ACC112 (cell line): ENCODE measurements around the gene RSRC2.
"Not testable (repeated sequence)": the region's sequence is repeated elsewhere in the genome, so short reads cannot be mapped to it uniquely, and the experiment has no call there.

Experiments
- H2AFZ ChIP-seq: fragments of 200-600 bp; sonication (generic); one replicate; pipeline ENCODE4 v1.6.0; 2017; ENCODE audit warnings: antibody characterized with exemption, low read length; ENCODE audit not compliant: unreplicated experiment
- H3K27ac ChIP-seq: fragments of 200-600 bp; sonication (generic); 2 replicates; pipeline ENCODE4 v1.5.1; 2014; ENCODE audit warnings: low read depth, mild to moderate bottlenecking, antibody characterized with exemption, low read length, moderate library complexity
- H3K27me3 ChIP-seq: fragments of 200-600 bp; sonication (generic); 2 replicates; pipeline ENCODE4 v1.6.1; 2014; ENCODE audit warnings: mild to moderate bottlenecking, antibody characterized with exemption, low read length, moderate library complexity, mixed read lengths; ENCODE audit not compliant: insufficient read depth
- H3K36me3 ChIP-seq: fragments of 200-600 bp; sonication (generic); 2 replicates; pipeline ENCODE4 v1.6.1; 2016; ENCODE audit warnings: mild to moderate bottlenecking, antibody characterized with exemption, low read length, moderate library complexity, mixed read lengths; ENCODE audit not compliant: insufficient read depth
- H3K4me1 ChIP-seq: fragments of 200-600 bp; sonication (generic); one replicate; pipeline ENCODE4 v1.6.1; 2016; ENCODE audit warnings: low read length, mixed read lengths; ENCODE audit not compliant: insufficient read depth, unreplicated experiment, control insufficient read depth
- H3K4me3 ChIP-seq: fragments of 200-600 bp; sonication (generic); 2 replicates; pipeline ENCODE4 v1.5.1; 2014; ENCODE audit warnings: mild to moderate bottlenecking, low read depth, low read length
- H3K79me2 ChIP-seq: fragments of 200-600 bp; sonication (generic); one replicate; pipeline ENCODE4 v1.6.0; 2016; ENCODE audit warnings: low read length; ENCODE audit not compliant: control insufficient read depth, unreplicated experiment, insufficient read depth

RSRC2 gene

DNA sequence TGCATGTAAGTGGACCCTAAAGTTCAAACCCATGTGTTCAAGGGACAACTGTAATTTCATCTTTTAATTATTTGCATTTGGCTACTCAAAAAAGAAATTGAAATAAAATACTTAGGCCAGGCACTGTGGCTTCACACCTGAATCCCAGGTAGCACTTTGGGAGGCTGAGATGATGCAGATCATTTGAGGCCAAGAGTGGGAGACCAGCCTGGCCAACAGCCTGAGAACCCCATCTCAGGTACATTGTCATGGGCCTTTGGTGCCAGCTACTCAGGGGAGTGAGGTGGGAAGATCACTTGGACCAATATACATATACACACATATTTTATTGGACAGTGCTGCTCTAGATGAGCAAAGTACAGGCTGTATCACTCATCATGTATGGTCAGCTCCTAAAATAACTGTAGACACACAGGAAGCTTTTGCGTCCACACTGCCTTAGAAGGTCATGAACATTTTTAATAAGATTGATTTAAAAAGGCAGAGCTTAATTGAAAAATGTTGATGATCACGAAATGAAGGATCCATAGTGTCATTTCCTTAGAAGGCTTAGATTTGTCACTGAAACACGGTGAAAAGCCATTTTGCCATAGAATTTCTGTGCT is 23.5 kb downstream of the RSRC2 start:
- Histone ChIP-seq H3K27me3 (no peaks in the 10 kb centered on the region), H3K36me3 (peaks cover 29% of the 10 kb centered on the region), H3K4me3 (no peak overlapping the region), H3K27ac (no peak overlapping the region), H3K79me2 (peaks cover 20% of the 10 kb centered on the region), H3K4me1 (peaks cover 7% of the 10 kb centered on the region), H2AFZ (no peak overlapping the region)

DNA sequence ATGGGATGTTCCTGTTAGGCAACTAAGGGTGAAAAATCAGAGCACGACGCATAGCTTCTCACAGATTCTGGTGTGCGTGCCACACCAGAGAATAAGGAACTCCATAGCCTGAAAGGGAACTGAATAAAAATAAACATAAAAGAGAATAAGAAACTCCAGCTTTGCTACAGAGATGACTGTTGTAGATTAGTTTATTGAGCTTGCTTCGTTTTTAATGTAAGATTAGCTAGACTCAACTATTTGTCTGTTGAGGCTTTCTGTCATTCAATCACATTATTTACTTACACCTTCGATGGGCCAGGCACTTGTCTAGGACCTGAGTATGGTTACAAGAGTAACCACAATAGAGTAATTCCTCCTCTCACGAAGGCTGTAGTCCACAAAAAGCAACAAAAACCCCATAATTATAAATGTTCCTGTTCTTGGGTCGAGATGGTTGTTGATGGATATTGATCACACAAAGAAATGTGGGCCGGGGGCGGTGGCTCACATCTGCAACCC is 25.2 kb downstream of the RSRC2 start:
- H3K27ac ChIP-seq, result peak overlapping the region; percentile 98
- H3K4me3 ChIP-seq, result peak overlapping the region; percentile 100
- H3K4me1 ChIP-seq, result peaks cover 12% of the 10 kb centered on the region
- H3K27me3 ChIP-seq, result no peaks in the 10 kb centered on the region
- peaks cover 27% of the 10 kb centered on the region for H3K36me3 ChIP-seq
- peaks cover 37% of the 10 kb centered on the region for H3K79me2 ChIP-seq
- H2AFZ ChIP-seq, result no peak overlapping the region

DNA sequence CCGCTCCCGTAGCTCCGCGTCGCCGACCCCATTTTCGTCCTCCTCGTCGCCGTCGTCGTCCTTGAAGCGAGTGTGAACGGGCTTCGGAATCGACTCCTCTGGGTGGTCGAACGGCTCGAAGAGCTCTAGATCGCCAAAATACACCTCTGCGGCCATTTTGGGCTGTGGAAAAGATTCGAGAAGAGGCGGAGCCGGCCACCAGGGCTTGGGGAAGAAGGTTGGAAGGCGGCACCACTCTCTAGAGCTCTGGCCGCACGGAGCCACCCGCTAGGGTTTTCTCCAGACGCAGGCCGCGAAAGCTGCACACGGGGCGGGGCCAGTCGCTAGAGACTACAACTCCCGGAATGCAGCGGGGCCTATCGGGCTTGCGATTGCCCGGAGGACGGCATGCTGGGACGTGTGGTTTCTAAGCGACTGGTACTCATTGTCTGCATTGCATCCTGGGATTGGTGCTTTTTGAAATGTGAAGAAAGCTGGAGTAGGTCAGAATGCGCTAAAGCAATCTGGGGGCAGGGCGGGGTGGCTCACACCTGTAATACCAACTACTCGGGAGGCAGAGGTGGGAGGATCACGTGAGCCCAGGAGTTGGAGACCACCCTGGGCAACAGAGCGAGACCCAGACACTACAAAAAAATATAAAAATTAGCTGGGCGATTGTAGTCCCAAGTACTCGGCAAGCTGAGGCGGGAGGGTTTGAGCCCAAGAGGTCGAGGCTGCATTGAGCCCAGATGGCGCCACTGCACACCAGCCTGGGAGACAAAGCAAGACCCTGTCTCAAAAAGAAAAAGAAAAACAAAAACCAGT is 25.8 kb downstream of the RSRC2 start, which contains the start of gene ZCCHC8:
Gene ZCCHC8 (minus strand): TSS at position 248 of the 804 bp plus-strand sequence. CDS start 92 bp downstream, at position 156.
- no peaks in the 10 kb centered on the region for H3K27me3 ChIP-seq
- H3K27ac ChIP-seq, result peak within 1 kb of the TSS; percentile 98
- peaks cover 12% of the 10 kb centered on the region for H3K4me1 ChIP-seq
- peak within 1 kb of the TSS; percentile 100 for H3K4me3 ChIP-seq
- peak within 1 kb of the TSS; percentile 91 for H2AFZ ChIP-seq
- peaks cover 39% of the 10 kb centered on the region for H3K79me2 ChIP-seq
- peaks cover 24% of the 10 kb centered on the region for H3K36me3 ChIP-seq

GRCh38 chr12:122499991-122500684 is 26.6 kb downstream of the RSRC2 start:
- Histone ChIP-seq H3K79me2 (peaks cover 45% of the 10 kb centered on the region), H3K27ac (peak overlapping the region; percentile 98), H3K4me3 (peak overlapping the region; percentile 100), H3K4me1 (peaks cover 12% of the 10 kb centered on the region), H2AFZ (peak overlapping the region; percentile 91), H3K27me3 (no peaks in the 10 kb centered on the region), H3K36me3 (peaks cover 20% of the 10 kb centered on the region)

DNA sequence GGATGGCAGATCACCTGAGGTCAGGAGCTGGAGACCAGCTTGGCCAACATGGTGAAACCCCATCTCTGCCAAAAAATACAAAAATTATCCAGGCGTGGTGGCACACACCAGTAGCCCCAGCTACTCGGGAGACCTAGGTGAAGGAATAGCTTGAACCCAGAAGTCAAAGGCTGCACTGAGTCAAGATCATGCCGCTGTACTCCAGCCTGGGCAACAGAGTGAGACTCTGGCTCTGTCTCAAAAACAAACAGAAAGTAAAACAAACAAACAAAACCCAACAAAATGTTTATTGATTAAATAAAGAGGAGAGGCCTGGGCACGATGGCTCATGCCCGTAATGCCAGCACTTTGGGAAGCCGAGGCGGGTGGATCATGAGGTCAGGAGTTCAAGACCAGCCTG is 31.5 kb downstream of the RSRC2 start:
- Histone ChIP-seq H3K4me3 (no peak overlapping the region), H3K27me3 (no peaks in the 10 kb centered on the region), H3K4me1 (peaks cover 12% of the 10 kb centered on the region), H3K79me2 (peaks cover 60% of the 10 kb centered on the region), H3K36me3 (peaks cover 31% of the 10 kb centered on the region), H3K27ac (no peak overlapping the region), H2AFZ (no peak overlapping the region)

DNA sequence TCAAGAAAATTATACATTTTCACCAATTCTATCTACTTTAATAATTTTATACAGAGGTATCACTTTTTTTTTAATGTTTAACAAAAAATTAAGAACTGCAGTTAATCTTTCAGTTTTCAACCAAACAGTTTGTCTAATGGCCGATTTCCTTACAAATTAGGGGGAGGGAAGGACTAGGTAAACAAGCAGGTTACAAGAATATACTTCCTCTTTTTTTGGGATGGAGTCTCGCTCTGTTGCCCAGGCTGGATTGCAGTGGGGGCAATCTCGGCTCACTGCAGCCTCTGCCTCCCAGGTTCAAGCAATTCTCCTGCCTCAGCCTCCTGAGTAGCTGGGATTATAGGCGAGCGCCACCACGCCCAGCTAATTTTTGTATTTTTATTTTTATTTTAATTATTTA is 33.5 kb downstream of the RSRC2 start:
- Histone ChIP-seq H3K36me3 (peaks cover 37% of the 10 kb centered on the region), H3K79me2 (peaks cover 39% of the 10 kb centered on the region)
- H3K4me1 ChIP-seq, result not testable (repeated sequence)

DNA sequence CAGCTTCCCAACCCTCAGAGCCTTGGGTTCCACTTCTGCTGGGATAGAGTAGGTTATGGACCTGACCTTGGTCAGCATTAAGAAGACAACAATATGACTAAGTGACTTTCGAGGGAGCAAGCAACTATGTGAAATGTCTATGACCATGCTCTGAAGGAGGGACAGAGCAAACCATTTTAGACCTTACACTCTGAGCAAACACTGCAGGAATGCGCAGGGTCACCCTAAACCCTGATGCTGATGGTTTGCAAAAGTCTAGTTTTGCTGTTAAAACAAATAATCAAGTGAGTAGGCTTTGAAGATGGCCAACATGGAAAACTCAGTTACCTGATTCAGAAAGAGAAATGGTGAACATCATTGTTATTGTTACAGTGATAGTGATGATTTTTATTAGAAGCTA is 34.7 kb downstream of the RSRC2 start:
- no peak overlapping the region for H3K4me3 ChIP-seq
- H3K79me2 ChIP-seq, result peaks cover 27% of the 10 kb centered on the region
- H3K27me3 ChIP-seq, result no peaks in the 10 kb centered on the region
- no peak overlapping the region for H3K27ac ChIP-seq
- H3K4me1 ChIP-seq, result no peaks in the 10 kb centered on the region
- H3K36me3 ChIP-seq, result peaks cover 39% of the 10 kb centered on the region
- H2AFZ ChIP-seq, result no peak overlapping the region

More for the DNA sequence above, 33.5 kb downstream of the RSRC2 start:
- not testable (repeated sequence) for H3K27ac ChIP-seq, H3K4me3 ChIP-seq, H3K27me3 ChIP-seq, H2AFZ ChIP-seq

- Histone ChIP-seq H3K27me3 (no peaks in the 10 kb centered on the region), H3K79me2 (peaks cover 9% of the 10 kb centered on the region), H3K4me1 (no peaks in the 10 kb centered on the region), H3K4me3 (no peak overlapping the region), H3K36me3 (peaks cover 35% of the 10 kb centered on the region), H3K27ac (no peak overlapping the region), H2AFZ (no peak overlapping the region)
These were observed 37.7 kb downstream of the RSRC2 start for GRCh38 chr12:122489038-122489437.

DNA sequence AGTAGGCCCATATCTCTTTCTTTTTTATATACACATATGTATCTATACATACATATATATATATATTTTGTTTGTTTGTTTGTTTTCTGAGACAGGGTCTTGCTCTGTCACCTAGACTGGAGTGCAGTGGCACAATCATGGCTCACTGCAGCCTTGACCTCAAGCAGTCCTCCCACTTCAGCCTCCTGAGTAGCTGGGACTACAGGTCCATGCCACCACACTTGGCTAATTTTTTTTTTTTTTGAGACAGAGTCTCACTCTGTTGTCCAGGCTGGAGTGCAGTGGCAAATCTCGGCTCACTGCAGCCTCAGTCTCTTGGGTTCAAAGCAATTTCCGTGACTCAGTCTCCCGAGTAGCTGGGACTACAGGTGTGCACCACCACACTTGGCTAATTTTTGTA is 38.9 kb downstream of the RSRC2 start:
- not testable (repeated sequence) for H3K27me3 ChIP-seq, H3K79me2 ChIP-seq, H3K27ac ChIP-seq, H2AFZ ChIP-seq, H3K4me3 ChIP-seq, H3K4me1 ChIP-seq
- peaks cover 33% of the 10 kb centered on the region for H3K36me3 ChIP-seq

DNA sequence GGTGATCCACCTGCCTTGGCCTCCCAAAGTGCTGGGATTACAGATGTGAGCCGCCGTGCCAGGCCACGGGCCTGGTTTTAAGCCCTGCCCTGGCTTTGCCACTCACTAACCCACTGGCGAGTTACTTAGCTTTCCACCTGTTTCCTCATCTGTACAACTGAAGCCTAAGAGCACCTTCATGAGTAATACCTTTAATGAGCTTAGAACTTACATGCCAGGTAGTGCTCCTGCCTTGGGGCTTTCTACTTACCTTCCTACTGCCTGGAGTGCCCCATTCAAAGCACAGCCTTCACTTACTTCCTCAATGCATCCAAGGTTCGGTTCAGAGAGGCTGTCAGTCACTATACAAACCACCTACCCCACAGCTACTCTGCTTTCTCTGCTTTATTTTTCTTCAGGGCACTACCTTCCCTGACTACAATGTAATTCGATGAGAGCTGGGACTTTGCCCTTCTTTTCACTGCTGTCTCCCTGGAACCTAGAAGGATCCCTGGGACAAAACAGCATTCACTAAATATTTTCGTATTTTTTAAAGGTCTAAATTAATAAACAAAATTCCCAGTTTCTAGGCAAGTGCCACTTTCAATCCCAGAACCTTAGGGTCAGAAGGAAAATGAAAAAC is 39.8 kb downstream of the RSRC2 start:
- Histone ChIP-seq H2AFZ (no peak overlapping the region), H3K36me3 (peaks cover 28% of the 10 kb centered on the region), H3K27ac (no peak overlapping the region), H3K4me1 (no peaks in the 10 kb centered on the region), H3K4me3 (no peak overlapping the region), H3K27me3 (no peaks in the 10 kb centered on the region), H3K79me2 (peaks cover 2% of the 10 kb centered on the region)
